Fibroblast of the aortic adventitia (primary cell): ENCODE measurements around the gene RRAS2. TPM values are rescaled to one million over a fixed set of nuclear protein-coding genes. Genes with fewer than 3 reads are reported as not detected.

Experiments
- DNase-seq: peaks from one replicate; pipeline ENCODE4 v3.0.0-alpha.2; 2010; ENCODE audit warnings: low read depth
- H3K4me3 ChIP-seq: 2 replicates; pipeline ENCODE4 v1.5.1; 2011; ENCODE audit warnings: low read depth, mild to moderate bottlenecking, control low read depth, low read length, moderate library complexity
- CTCF ChIP-seq: IDR thresholded peaks from 2 replicates; pipeline ENCODE4 v1.5.1; 2011; ENCODE audit warnings: mild to moderate bottlenecking, low read length, control low read depth, inconsistent platforms; ENCODE audit not compliant: insufficient read depth
- total RNA-seq: library from RNA; depleted of rRNA; stranded (reverse); fragments of >200 nt; gene quantifications from 2 replicates; pipeline ENCODE4 v1.2.3, GENCODE V29; 2012; ENCODE audit warnings: low replicate concordance

The RRAS2 gene
- total RNA-seq, 1 donor = 95.6 TPM

DNA sequence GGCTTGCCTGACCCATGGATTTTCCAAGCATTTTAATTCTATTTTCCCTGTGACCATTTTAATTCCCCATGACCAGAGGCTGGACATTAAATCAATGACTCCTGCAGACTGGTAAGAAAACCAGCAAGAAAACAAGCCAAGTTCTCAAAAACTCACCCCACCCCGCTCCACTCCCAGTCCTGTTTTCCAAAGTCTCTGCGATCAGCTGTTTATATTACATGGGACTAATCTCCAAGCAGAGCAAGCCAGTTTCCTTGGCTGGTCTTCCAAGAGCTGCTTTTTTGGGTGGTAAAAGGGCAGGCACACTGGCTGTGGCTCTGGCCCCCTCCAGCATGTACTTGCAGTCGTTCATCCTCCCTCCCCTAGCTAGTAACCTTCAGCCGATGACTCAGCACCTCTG is 97.9 kb downstream of the RRAS2 start:
- DNase-seq = peak; percentile 52
- TF ChIP-seq CTCF = no peak
- no peak overlapping the region for H3K4me3 ChIP-seq

DNA sequence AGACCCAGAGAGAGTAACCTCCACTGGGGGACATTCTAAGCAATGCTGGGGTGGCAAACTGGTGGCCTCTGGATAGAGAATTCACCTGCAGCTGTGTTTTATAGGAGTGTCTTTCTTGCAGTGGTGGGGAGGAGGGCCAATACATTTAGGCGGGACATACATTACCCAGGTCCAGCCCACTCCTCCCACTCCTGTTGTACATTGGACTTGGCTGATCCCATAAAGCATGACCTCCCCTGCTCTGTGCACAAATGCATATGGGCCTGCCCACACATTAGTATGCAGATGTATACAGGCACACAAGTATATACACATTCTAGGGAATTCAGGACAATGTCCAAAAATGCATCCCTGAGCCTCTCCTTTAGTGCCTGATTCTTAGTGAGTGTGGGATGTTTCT is 99.1 kb downstream of the RRAS2 start:
- no peak for TF ChIP-seq CTCF
- no peak for DNase-seq
- no peak overlapping the region for H3K4me3 ChIP-seq

DNA sequence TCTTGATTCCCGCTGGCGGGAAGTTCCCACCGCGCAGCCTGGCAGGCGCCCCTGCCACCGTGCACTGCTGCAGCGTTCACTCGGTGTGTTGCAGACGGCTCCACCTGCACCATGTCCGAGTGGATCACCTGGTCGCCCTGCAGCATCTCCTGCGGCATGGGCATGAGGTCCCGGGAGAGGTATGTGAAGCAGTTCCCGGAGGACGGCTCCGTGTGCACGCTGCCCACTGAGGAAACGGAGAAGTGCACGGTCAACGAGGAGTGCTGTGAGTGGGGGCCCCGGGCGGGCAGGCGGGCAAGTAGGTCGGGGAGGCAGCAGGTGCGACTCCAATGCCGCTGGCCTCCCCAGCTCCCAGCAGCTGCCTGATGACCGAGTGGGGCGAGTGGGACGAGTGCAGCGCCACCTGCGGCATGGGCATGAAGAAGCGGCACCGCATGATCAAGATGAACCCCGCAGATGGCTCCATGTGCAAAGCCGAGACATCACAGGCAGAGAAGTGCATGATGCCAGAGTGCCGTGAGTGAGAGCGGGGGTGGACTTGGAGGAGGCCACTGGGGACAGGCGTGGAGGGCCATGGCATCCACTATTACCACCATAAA is 99.7 kb downstream of the RRAS2 start:
- DNase-seq = no peak
- no peak for TF ChIP-seq CTCF
- H3K4me3 ChIP-seq = no peak overlapping the region

DNA sequence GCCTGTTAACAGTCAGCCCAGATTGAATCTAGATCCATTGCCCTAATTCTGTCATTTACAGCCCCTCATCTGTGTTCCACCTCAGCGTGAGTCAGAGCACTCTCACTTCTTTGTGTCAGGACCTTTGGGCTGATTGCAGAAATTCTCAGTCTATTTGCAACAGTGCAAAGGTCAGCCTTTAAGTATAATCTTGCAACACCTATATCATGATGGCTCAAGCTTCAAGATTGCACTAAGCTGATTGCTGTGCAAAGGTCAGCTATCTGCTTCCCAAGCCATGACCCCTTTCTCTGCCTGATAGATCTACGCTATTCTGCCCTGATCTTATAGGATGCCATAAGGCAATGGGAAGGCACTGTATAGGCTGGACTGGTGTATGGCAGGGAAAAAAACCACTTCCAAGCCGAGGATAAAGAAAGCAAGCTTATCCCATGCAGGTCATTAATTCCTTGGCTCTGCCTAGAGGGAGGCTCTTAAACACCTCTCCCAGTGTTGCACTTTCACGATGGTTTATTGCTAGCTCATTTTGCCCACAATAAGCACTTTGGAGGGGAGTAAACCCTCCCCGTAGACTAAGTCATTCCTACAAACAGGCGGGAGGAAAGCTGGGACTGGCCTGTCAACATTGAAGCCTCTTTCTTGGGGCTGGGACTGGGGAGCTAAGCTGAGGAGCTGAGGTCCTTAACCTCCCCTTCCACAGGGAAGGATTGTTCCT is 100.6 kb downstream of the RRAS2 start:
- H3K4me3 ChIP-seq = no peak overlapping the region
- peak; percentile 57 for DNase-seq
- no peak for TF ChIP-seq CTCF

DNA sequence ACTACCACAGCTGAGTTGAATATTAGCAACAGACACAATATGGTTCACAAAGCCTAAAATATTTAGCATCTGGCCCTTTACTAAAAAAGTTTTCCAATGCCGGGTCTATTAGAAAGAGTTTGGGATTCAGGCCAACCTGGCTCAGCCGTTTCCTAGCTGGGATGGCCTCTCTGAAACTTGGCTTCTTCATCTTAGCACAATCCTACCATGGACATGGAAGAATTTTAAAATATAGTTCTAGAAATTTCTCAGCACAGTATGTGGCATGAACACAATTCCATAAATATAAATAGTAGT is 103.8 kb downstream of the RRAS2 start:
- DNase-seq = peak; percentile 24
- no peak for TF ChIP-seq CTCF
- no peak overlapping the region for H3K4me3 ChIP-seq

DNA sequence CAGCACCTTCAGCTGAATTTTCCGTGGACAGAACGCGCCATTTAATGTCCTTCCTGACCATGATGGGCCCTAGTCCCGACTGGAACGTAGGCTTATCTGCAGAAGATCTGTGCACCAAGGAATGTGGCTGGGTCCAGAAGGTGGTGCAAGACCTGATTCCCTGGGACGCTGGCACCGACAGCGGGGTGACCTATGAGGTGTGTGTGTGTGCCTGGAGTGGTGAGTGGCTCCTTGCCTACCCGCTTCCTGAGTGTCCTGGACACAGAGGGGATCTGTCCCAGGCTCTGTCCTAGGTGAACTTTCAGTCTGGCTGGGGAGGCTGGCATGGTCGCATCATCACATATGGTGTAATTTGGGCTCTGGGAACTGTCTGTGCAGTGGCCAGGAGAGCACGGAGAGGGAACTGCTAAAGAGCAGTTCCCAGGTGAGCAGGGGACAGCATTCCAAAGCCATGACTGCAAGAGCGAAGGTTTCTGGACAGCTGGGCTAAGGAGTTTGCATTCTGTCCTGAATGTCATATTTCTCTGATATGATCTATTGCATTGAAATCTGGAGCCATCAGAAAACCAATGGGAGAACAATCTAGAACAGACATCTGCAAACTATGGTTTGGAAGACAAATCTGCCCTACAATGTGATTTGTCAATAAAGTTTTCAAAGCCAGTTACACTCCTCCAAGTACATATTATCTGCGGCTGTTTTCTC is 104.3 kb downstream of the RRAS2 start:
- no peak for DNase-seq
- no peak for TF ChIP-seq CTCF
- H3K4me3 ChIP-seq = no peak overlapping the region
